Panc1 (cell line): ENCODE results near the gene GIT1. TPM values are rescaled to one million over a fixed set of nuclear protein-coding genes. Genes with fewer than 3 reads are reported as not detected.

Source experiments
- ATAC-seq: fragments of 200-7000 bp; cut with Tn5 transposase; 2 replicates; pipeline ENCODE4 v1.9.1; 2020; ENCODE audit warnings: mild to moderate bottlenecking, moderate library complexity
- BruUV-seq: library from RNA; stranded (reverse); fragments of 400-500 nt; replicated peaks from 2 replicates; lab custom pipeline; 2021; lab: Mats Ljungman, UMichigan
- CTCF ChIA-PET: fragments of 300-600 bp; sonication (Branson Sonifier 250); formaldehyde crosslinking; loops from one replicate; lab custom pipeline; 2022; ENCODE audit warnings: antibody characterized with exemption; lab: Charles Lee
- POLR2A ChIA-PET: fragments of 300-600 bp; sonication (Branson Sonifier 250); formaldehyde crosslinking; loops from one replicate; lab custom pipeline; 2022; ENCODE audit warnings: antibody characterized with exemption; lab: Charles Lee
- DNase-seq: peaks from one replicate; pipeline ENCODE4 v3.0.0-alpha.2; 2010; ENCODE audit warnings: low read depth, low spot score
- H3K27ac ChIP-seq: 2 replicates; pipeline ENCODE4 v1.5.1; 2011; ENCODE audit warnings: mild to moderate bottlenecking, low read length, inconsistent platforms
- H3K27me3 ChIP-seq: fragments of 200-500 bp; sonication (Bioruptor generic); 2 replicates; pipeline ENCODE4 v1.6.0; 2014; ENCODE audit warnings: low read length, inconsistent platforms; ENCODE audit not compliant: control insufficient read depth, insufficient read depth
- H3K36me3 ChIP-seq: fragments of 200-500 bp; sonication (Bioruptor generic); 2 replicates; pipeline ENCODE4 v1.5.1; 2014; ENCODE audit warnings: inconsistent platforms, mild to moderate bottlenecking, low read length, moderate library complexity; ENCODE audit not compliant: control insufficient read depth, insufficient read depth
- H3K4me1 ChIP-seq: 2 replicates; pipeline ENCODE4 v1.5.1; 2011; ENCODE audit warnings: inconsistent platforms, mild to moderate bottlenecking, low read length, moderate library complexity; ENCODE audit not compliant: control insufficient read depth, insufficient read depth
- H3K4me3 ChIP-seq, 2 experiments: 2 replicates each; pipeline ENCODE4 v1.5.1; 2011 to 2012; ENCODE audit warnings: low read depth in 2 of 2, low read length in 2 of 2, mild to moderate bottlenecking in 2 of 2, inconsistent platforms in 1 of 2, moderate library complexity in 1 of 2
- H3K9me3 ChIP-seq: fragments of 200-500 bp; sonication (Bioruptor generic); 2 replicates; pipeline ENCODE4 v1.5.1; 2014; ENCODE audit warnings: low read depth, mild to moderate bottlenecking, inconsistent platforms, low read length, moderate library complexity; ENCODE audit not compliant: control insufficient read depth, insufficient read depth
- POLR2AphosphoS5 ChIP-seq: IDR thresholded peaks from 2 replicates; pipeline ENCODE4 v1.6.1; 2012; ENCODE audit warnings: mild to moderate bottlenecking, low read depth, low read length, moderate library complexity
- SIN3A ChIP-seq: IDR thresholded peaks from 2 replicates; pipeline ENCODE4 v1.6.1; 2012; ENCODE audit warnings: low read depth, mild to moderate bottlenecking, low read length, moderate library complexity, borderline replicate concordance; ENCODE audit not compliant: insufficient read depth
- TCF7L2 ChIP-seq: IDR thresholded peaks from 2 replicates; pipeline ENCODE4 v1.6.1; 2011; ENCODE audit warnings: mild to moderate bottlenecking, low read depth, low read length, inconsistent platforms
- in situ Hi-C: cut with HindIII; loops from 2 replicates; pipeline ENCODE4 v1.10.0; 2016; ENCODE audit warnings: low sequenced_read_pairs, low pct_unique_long_range_greater_than_20kb
- intact Hi-C: fragments of 100-400 bp; cut with micrococcal nuclease; formaldehyde crosslinking; loops from one replicate; pipeline ENCODE4 v1.10.0; 2022; ENCODE audit not compliant: unreplicated experiment
- total RNA-seq: library from RNA; stranded (reverse); gene quantifications from one replicate; pipeline ENCODE4 v1.2.1, GENCODE V29; 2021; ENCODE audit not compliant: unreplicated experiment
- TF ChIP-seq, protein P1 (sequence below): fragments of 450-650 bp; IDR thresholded peaks from 2 replicates; pipeline ENCODE4 v1.5.1; 2017; ENCODE audit warnings: mild to moderate bottlenecking
- TF ChIP-seq, protein P2 (sequence below), 2 experiments: IDR thresholded peaks; 2 replicates each; pipeline ENCODE4 v1.6.1; 2011 to 2012; ENCODE audit warnings: low read depth in 2 of 2, control low read depth in 1 of 2, low read length in 1 of 2, mild to moderate bottlenecking in 1 of 2, moderate library complexity in 1 of 2; ENCODE audit not compliant: insufficient read depth in 1 of 2

Gene GIT1
- total RNA-seq, 1 experiment from 2014 or later, result 94.6 TPM

DNA sequence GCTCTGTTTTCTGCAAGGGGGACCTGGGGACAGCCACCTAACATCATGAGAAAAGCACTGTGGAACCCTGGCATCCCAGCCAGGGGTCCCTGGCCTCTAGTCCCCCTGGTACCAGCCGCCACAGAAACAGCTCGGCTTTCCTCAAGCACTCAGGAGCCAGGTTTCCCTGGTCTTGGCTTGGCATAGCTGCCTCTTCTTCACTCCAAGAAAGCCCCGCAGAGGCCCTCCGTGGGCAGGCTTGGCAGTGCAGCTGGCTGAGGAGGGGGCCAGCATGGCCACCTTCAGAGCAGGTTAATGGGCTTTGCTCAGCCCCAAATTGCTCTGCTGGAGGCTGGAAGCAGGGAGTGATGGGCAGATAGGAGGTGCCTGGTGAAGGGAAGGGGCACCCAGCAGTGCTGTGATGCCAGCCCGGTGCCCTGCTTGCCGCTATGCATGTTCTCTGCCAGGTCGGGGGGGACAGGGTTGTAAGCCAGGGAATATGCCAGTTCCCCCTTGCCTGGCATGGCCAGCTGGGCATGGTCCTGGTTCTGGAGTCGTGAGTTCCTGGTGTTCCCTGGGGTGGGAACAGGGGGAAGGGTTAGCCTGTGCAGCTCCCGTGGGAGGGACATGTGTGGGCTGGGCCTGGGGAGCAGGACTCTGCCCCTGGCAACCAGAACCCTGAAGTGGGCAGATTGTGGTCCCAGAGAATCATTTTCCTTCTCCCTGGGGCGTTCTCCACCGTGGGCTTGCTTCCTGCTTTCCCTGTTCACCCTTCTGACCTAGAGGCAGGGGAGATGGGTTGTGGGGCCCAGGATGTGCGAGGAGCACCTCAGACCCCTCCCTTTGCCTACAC is 6.7 kb upstream of the GIT1 start:
- H3K27ac ChIP-seq, result no peak overlapping the region
- intact Hi-C loops (no loop called here), in situ Hi-C loops (no loop called here)
- H3K36me3 ChIP-seq, result no peaks in the 10 kb centered on the region
- no peak for DNase-seq
- no peak overlapping the region for H3K4me3 ChIP-seq
- ChIA-PET POLR2A (no interaction called here), CTCF (no interaction called here)
- H3K9me3 ChIP-seq, result no peaks in the 10 kb centered on the region
- BruUV-seq, result no TSS peak
- ATAC-seq, result no peak
- no peaks in the 10 kb centered on the region for H3K27me3 ChIP-seq
- TF ChIP-seq, protein P1, sequence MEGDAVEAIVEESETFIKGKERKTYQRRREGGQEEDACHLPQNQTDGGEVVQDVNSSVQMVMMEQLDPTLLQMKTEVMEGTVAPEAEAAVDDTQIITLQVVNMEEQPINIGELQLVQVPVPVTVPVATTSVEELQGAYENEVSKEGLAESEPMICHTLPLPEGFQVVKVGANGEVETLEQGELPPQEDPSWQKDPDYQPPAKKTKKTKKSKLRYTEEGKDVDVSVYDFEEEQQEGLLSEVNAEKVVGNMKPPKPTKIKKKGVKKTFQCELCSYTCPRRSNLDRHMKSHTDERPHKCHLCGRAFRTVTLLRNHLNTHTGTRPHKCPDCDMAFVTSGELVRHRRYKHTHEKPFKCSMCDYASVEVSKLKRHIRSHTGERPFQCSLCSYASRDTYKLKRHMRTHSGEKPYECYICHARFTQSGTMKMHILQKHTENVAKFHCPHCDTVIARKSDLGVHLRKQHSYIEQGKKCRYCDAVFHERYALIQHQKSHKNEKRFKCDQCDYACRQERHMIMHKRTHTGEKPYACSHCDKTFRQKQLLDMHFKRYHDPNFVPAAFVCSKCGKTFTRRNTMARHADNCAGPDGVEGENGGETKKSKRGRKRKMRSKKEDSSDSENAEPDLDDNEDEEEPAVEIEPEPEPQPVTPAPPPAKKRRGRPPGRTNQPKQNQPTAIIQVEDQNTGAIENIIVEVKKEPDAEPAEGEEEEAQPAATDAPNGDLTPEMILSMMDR, result no peak
- TF ChIP-seq, protein P2, sequence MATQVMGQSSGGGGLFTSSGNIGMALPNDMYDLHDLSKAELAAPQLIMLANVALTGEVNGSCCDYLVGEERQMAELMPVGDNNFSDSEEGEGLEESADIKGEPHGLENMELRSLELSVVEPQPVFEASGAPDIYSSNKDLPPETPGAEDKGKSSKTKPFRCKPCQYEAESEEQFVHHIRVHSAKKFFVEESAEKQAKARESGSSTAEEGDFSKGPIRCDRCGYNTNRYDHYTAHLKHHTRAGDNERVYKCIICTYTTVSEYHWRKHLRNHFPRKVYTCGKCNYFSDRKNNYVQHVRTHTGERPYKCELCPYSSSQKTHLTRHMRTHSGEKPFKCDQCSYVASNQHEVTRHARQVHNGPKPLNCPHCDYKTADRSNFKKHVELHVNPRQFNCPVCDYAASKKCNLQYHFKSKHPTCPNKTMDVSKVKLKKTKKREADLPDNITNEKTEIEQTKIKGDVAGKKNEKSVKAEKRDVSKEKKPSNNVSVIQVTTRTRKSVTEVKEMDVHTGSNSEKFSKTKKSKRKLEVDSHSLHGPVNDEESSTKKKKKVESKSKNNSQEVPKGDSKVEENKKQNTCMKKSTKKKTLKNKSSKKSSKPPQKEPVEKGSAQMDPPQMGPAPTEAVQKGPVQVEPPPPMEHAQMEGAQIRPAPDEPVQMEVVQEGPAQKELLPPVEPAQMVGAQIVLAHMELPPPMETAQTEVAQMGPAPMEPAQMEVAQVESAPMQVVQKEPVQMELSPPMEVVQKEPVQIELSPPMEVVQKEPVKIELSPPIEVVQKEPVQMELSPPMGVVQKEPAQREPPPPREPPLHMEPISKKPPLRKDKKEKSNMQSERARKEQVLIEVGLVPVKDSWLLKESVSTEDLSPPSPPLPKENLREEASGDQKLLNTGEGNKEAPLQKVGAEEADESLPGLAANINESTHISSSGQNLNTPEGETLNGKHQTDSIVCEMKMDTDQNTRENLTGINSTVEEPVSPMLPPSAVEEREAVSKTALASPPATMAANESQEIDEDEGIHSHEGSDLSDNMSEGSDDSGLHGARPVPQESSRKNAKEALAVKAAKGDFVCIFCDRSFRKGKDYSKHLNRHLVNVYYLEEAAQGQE (IDR thresholded peaks at IDR 0.05; ENCODE audit: insufficient read depth in 1 of 2, low read depth in 2 of 2, low read length in 1 of 2), result no peak
- no peak for TF ChIP-seq SIN3A
- no peak for TF ChIP-seq TCF7L2
- TF ChIP-seq POLR2AphosphoS5, result no peak
- H3K4me1 ChIP-seq, result peaks cover 54% of the 10 kb centered on the region

DNA sequence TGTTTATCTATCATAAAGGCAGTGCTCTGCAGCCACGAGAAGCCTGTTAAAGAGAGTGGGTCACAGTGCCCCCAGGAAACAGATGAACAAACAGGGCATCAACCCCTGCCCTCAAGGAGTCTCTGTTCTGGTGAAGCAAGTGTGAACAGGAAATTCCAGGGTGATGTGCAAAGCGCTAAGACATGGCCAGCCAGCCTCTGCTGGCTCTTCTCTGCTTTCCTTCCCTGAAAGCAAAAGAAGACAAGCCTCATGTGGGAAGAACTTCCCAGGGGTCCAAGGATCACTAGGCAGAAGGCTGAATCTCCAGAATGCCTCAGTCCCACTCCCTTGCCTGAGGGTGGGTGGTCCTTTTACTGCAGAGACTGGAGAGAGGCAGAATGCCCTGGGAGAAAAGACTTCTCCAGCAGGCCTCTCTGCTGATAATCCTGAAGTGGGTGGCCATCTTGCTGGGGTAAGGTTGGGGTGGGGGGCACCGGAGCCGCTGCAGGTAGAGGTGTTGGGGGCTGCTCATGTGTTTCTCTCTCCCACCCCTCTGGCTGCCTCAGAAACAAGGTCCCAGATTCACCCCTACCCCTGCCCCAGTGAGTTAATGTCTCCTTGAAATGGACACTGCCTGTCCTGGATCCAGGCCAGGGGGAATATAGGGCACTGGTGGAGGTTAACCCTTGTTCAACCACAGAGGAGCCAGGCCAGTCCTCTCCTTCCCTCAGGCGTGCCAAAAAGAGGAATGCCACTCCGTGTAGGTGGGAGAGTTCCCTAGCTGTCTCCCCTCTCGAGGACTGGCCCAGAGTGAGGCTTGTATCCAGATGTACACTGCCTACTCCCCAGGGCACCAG is 5.9 kb upstream of the GIT1 start:
- DNase-seq, result no peak
- no peaks in the 10 kb centered on the region for H3K36me3 ChIP-seq
- ChIA-PET CTCF (no interaction called here), POLR2A (no interaction called here)
- H3K9me3 ChIP-seq, result no peaks in the 10 kb centered on the region
- H3K4me1 ChIP-seq, result peaks cover 62% of the 10 kb centered on the region
- peak overlapping the region; percentile 15; the same call in 1 of the 2 replicates for H3K27ac ChIP-seq
- peak overlapping the region in 1 of 2 experiments; percentile 72; a peak in 1 of 4 replicates for H3K4me3 ChIP-seq
- in situ Hi-C loops, result no loop called here
- ATAC-seq, result no peak
- TF ChIP-seq POLR2AphosphoS5 (no peak), SIN3A (no peak), TCF7L2 (no peak)
- TF ChIP-seq, protein P1, result no peak
- TF ChIP-seq, protein P2 (IDR thresholded peaks at IDR 0.05; ENCODE audit: insufficient read depth in 1 of 2, low read depth in 2 of 2, low read length in 1 of 2), result no peak
- intact Hi-C loops, result no loop called here
- no peaks in the 10 kb centered on the region for H3K27me3 ChIP-seq
- no TSS peak for BruUV-seq
